Keratinocyte (primary cell): Measurements from ENCODE around the gene TWIST2. TPM values are rescaled to one million over a fixed set of nuclear protein-coding genes. Genes with fewer than 3 reads are reported as not detected.
A peak's percentile ranks its signal among the peaks of the same experiment; 100 is the strongest.

Source experiments
- DNase-seq: peaks from one replicate; pipeline ENCODE4 v3.0.0-alpha.2; 2011; ENCODE audit warnings: low read depth, missing footprints, low spot score
- FAIRE-seq: peaks from 2 replicates; lab custom pipeline; 2011; peaks lifted over from hg19 to GRCh38; lab: Jason Lieb, UNC
- H2AFZ ChIP-seq: 2 replicates; pipeline ENCODE4 v1.6.0; 2012; ENCODE audit warnings: low read length, control low read depth, inconsistent platforms; ENCODE audit not compliant: control insufficient read depth
- H3K27ac ChIP-seq: 2 replicates; pipeline ENCODE4 v1.5.1; 2011; ENCODE audit warnings: low read length; ENCODE audit not compliant: control insufficient read depth, insufficient read depth
- H3K27me3 ChIP-seq: 3 replicates; pipeline ENCODE4 v1.6.0; 2011; ENCODE audit warnings: low read length; ENCODE audit not compliant: control insufficient read depth, insufficient read depth; ENCODE audit errors: extremely low read depth
- H3K36me3 ChIP-seq, 2 experiments: 2 replicates in 1 of 2; 3 replicates in 1 of 2; pipeline ENCODE4 v1.5.1; 2011; ENCODE audit warnings: low read length in 2 of 2, mild to moderate bottlenecking in 1 of 2; ENCODE audit not compliant: control insufficient read depth in 2 of 2, insufficient read depth in 2 of 2; ENCODE audit errors: extremely low read depth in 1 of 2
- H3K4me1 ChIP-seq: 3 replicates; pipeline ENCODE4 v1.5.1; 2011; ENCODE audit warnings: low read length; ENCODE audit not compliant: control insufficient read depth, insufficient read depth; ENCODE audit errors: extremely low read depth
- H3K4me2 ChIP-seq: 3 replicates; pipeline ENCODE4 v1.6.0; 2011; ENCODE audit warnings: low read depth, low read length; ENCODE audit not compliant: control insufficient read depth, insufficient read depth; ENCODE audit errors: extremely low read depth
- H3K4me3 ChIP-seq, 3 experiments: fragments of 200-600 bp in 1 of 3; sonication (generic) in 1 of 3; 2 replicates in 2 of 3; 3 replicates in 1 of 3; pipeline ENCODE4 v1.5.1; 2011 to 2016; ENCODE audit warnings: low read length in 3 of 3, mild to moderate bottlenecking in 3 of 3, control low read depth in 2 of 3, inconsistent platforms in 1 of 3, low read depth in 1 of 3, mixed read lengths in 1 of 3, mixed run types in 1 of 3, moderate library complexity in 1 of 3; ENCODE audit not compliant: control insufficient read depth in 2 of 3, insufficient read depth in 2 of 3; ENCODE audit errors: extremely low read depth in 1 of 3
- H3K79me2 ChIP-seq: 2 replicates; pipeline ENCODE4 v1.6.0; 2012; ENCODE audit warnings: low read length; ENCODE audit not compliant: control insufficient read depth, insufficient read depth
- H3K9ac ChIP-seq: 3 replicates; pipeline ENCODE4 v1.6.0; 2011; ENCODE audit warnings: low read length; ENCODE audit not compliant: control insufficient read depth, insufficient read depth; ENCODE audit errors: extremely low read depth
- H3K9me1 ChIP-seq: 3 replicates; pipeline ENCODE4 v1.6.0; 2011; ENCODE audit warnings: low read length; ENCODE audit not compliant: control insufficient read depth, insufficient read depth; ENCODE audit errors: extremely low read depth
- H3K9me3 ChIP-seq: 2 replicates; pipeline ENCODE4 v1.5.1; 2012; ENCODE audit warnings: low read depth, low read length; ENCODE audit not compliant: control insufficient read depth
- H4K20me1 ChIP-seq: 3 replicates; pipeline ENCODE4 v1.6.0; 2011; ENCODE audit warnings: low read length; ENCODE audit not compliant: control insufficient read depth, insufficient read depth; ENCODE audit errors: extremely low read depth
- CTCF ChIP-seq, 3 experiments: IDR thresholded peaks in 1 of 3; conservative IDR thresholded peaks in 1 of 3; optimal IDR thresholded peaks in 1 of 3; 2 replicates in 2 of 3; 3 replicates in 1 of 3; pipeline versions ENCODE3 to v1.5.1; 2011; ENCODE audit warnings: low read length in 3 of 3, mild to moderate bottlenecking in 3 of 3, moderate library complexity in 2 of 3, control low read depth in 1 of 3, inconsistent platforms in 1 of 3; ENCODE audit not compliant: insufficient read depth in 2 of 3; ENCODE audit errors: extremely low read depth in 1 of 3
- EZH2 ChIP-seq: IDR thresholded peaks from one replicate; pipeline ENCODE4 v1.6.1; 2012; ENCODE audit warnings: inconsistent platforms, mild to moderate bottlenecking, low read length, moderate library complexity
- dilution Hi-C: fragments of 300-500 bp; cut with MboI; formaldehyde crosslinking; loops from one replicate; pipeline ENCODE4 v1.7.0; 2020; ENCODE audit warnings: low sequenced_read_pairs; ENCODE audit not compliant: extremely low pct_ligation_motif_present
- polyA plus RNA-seq, 5 experiments: library from polyadenylated mRNA; depleted of rRNA in 3 of 5; stranded (reverse) in 3 of 5; stranded (forward) in 1 of 5; unstranded in 1 of 5; fragments of >200 nt; gene quantifications; 1 replicate in 1 of 5; 2 replicates in 3 of 5; 3 replicates in 1 of 5; pipeline versions ENCODE4 v1.2.1 to v1.2.3, GENCODE V29; 2011 to 2012; ENCODE audit warnings: missing spikeins in 2 of 5, low read depth in 1 of 5, low replicate concordance in 1 of 5

TWIST2 gene
- polyA plus RNA-seq, 1 donor (not counting 4 experiments of a cell fraction or from before 2014, with no cell fraction given): 5.5 TPM

DNA sequence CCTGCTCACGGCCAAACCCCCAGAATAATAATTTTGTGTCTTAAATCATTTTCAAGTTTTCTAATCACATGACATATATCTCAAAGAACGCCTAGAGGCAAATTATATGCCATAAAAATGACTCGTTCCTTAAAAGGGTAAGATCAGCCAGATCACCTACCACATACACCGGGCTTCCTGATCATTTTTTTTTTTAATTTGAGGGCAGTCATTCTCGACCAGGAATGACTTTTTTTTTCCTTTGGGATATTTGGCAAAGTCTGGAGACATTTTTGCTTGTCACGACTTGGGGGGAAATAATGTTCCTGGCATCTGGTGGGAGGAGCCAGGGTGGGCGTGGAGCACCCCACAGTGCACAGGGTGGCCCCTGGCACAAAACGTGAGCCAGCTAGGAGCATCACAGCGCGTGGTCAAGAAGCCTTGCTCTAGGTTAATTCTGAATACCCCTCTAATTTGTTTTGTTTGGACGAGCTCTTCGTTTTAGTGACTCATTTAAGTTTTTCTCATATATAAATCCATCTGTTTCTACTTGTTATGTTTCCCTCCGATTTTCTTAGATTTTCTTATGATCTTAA is 94.9 kb downstream of the TWIST2 start:
- no peaks in the 10 kb centered on the region for H3K79me2 ChIP-seq
- no peak overlapping the region for H3K4me2 ChIP-seq
- H3K4me1 ChIP-seq: peaks cover 28% of the 10 kb centered on the region
- H3K4me3 ChIP-seq: no peak overlapping the region
- no peak for TF ChIP-seq CTCF (optimal IDR thresholded peaks at IDR 0.05 in 1 of 3, IDR thresholded peaks at IDR 0.05 in 1 of 3, conservative IDR thresholded peaks at IDR 0.05 in 1 of 3; ENCODE audit: extremely low read depth in 1 of 3, insufficient read depth in 2 of 3, low read length in 3 of 3)
- no peak for TF ChIP-seq EZH2
- H3K27ac ChIP-seq: no peak overlapping the region
- no peaks in the 10 kb centered on the region for H3K9me1 ChIP-seq
- H3K9ac ChIP-seq: no peak overlapping the region
- dilution Hi-C loops: no loop called here
- DNase-seq (no peak), FAIRE-seq (no peak)
- no peaks in the 10 kb centered on the region for H3K9me3 ChIP-seq
- no peaks in the 10 kb centered on the region for H3K27me3 ChIP-seq
- no peak overlapping the region for H2AFZ ChIP-seq
- no peaks in the 10 kb centered on the region for H4K20me1 ChIP-seq
- H3K36me3 ChIP-seq: no peaks in the 10 kb centered on the region

GRCh38 chr2:238943338-238944067 is 95.6 kb downstream of the TWIST2 start:
- dilution Hi-C loops: no loop called here
- Histone ChIP-seq H3K79me2 (no peaks in the 10 kb centered on the region), H3K27me3 (no peaks in the 10 kb centered on the region), H2AFZ (no peak overlapping the region), H3K9me3 (no peaks in the 10 kb centered on the region), H4K20me1 (no peaks in the 10 kb centered on the region), H3K9ac (no peak overlapping the region), H3K36me3 (no peaks in the 10 kb centered on the region), H3K9me1 (no peaks in the 10 kb centered on the region), H3K27ac (no peak overlapping the region), H3K4me2 (no peak overlapping the region), H3K4me3 (no peak overlapping the region), H3K4me1 (peaks cover 31% of the 10 kb centered on the region)
- peak; percentile 17 for FAIRE-seq
- no peak for DNase-seq
- TF ChIP-seq CTCF (optimal IDR thresholded peaks at IDR 0.05 in 1 of 3, IDR thresholded peaks at IDR 0.05 in 1 of 3, conservative IDR thresholded peaks at IDR 0.05 in 1 of 3; ENCODE audit: extremely low read depth in 1 of 3, insufficient read depth in 2 of 3, low read length in 3 of 3) (no peak), EZH2 (no peak)
